Right ventricle myocardium superior (tissue), 1 donor: Measurements from ENCODE around the gene PGAP3. TPM values are rescaled to one million over a fixed set of nuclear protein-coding genes. Genes with fewer than 3 reads are reported as not detected.
"Not testable (repeated sequence)": the region's sequence is repeated elsewhere in the genome, so short reads cannot be mapped to it uniquely, and the experiment has no call there.

Source experiments
- ATAC-seq: fragments of 200-7000 bp; cut with Tn5 transposase; one replicate; pipeline ENCODE4 v1.9.1; 2020; ENCODE audit warnings: mild to moderate bottlenecking; ENCODE audit not compliant: poor library complexity
- DNase-seq: peaks from one replicate; pipeline ENCODE4 v3.0.0-alpha.2; 2020
- intact Hi-C: fragments of 100-400 bp; cut with DNase I; formaldehyde crosslinking; loops from one replicate; pipeline ENCODE4 v1.11.2; 2022
- long read RNA-seq: library from polyadenylated mRNA; unstranded; transcript quantifications from one replicate; pipeline ENCODE4 v2.0.0, GENCODE V29; 2021
- total RNA-seq: library from RNA; stranded (reverse); fragmentation: NEBNext Ultra II Directional; extraction: Animal tissue kit (Norgen Biotek cat#: 25700); gene quantifications from one replicate; pipeline ENCODE4 v1.2.1, GENCODE V29; 2021
- donor health status: DM: no; HTN: yes; CAD: no; lungs with severe emphysema.

The PGAP3 gene, protein sequence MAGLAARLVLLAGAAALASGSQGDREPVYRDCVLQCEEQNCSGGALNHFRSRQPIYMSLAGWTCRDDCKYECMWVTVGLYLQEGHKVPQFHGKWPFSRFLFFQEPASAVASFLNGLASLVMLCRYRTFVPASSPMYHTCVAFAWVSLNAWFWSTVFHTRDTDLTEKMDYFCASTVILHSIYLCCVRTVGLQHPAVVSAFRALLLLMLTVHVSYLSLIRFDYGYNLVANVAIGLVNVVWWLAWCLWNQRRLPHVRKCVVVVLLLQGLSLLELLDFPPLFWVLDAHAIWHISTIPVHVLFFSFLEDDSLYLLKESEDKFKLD
- total RNA-seq, result 10.0 TPM
- long read RNA-seq, transcript PGAP3-201 (8 exons, 2,737 nt), result major isoform, 16 of 31 reads
- long read RNA-seq, partial matches to known transcripts, result 8 of 31 reads
- long read RNA-seq, other reads (novel, unspliced or antisense), result 6 of 31 reads

GRCh38 chr17:39687546-39688474 lies at the start of gene PGAP3:
Gene PGAP3 (minus strand): TSS chr17:39688057. CDS start chr17:39688014, 43 bp downstream.
- ATAC-seq, result peak; percentile 97
- intact Hi-C loops, result no loop called here

DNA sequence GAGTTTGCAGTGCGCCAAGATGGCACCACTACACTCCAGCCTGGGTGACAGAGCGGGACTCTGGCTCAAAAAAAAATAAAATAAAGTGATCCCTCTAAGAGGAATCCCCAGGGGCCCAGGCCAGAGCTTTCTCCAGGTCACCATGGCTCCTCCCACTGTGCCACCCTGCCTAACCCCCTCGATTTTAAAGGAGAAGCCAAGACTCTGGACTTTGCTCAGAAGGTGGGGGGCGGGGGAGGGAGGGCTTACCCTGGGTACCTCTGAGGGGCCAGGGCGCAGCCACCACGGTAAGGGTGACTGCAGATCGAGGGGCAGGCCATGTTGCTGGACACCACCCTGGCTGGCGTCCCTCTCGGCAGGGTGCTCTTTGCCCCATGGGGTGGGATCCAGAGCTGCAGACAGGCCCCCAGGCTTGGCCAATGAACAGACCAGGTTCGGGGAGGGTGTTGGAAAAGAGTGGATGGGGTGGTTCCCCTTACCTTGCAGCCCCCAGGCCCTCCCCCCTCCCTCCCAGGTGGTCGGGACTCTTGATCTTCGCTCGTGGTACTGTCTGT lies 49.4 kb upstream of the PGAP3 start:
- DNase-seq (no peak), ATAC-seq (no peak)
- intact Hi-C loops, result no loop called here

More at GRCh38 chr17:39687546-39688474, at the start of gene PGAP3:
- peak; percentile 91 for DNase-seq

- DNase-seq, result no peak
These were observed 48.7 kb upstream of the PGAP3 start for GRCh38 chr17:39736319-39737165.

GRCh38 chr17:39735882-39736281 lies 48.0 kb upstream of the PGAP3 start:
- intact Hi-C loops, result no loop called here
- DNase-seq, result no peak
- no peak for ATAC-seq

More at GRCh38 chr17:39736319-39737165, 48.7 kb upstream of the PGAP3 start:
- ATAC-seq, result no peak
- intact Hi-C loops, result no loop called here

GRCh38 chr17:39732586-39732985 lies 44.7 kb upstream of the PGAP3 start:
- intact Hi-C loops, result no loop called here
- DNase-seq (no peak), ATAC-seq (no peak)

DNA sequence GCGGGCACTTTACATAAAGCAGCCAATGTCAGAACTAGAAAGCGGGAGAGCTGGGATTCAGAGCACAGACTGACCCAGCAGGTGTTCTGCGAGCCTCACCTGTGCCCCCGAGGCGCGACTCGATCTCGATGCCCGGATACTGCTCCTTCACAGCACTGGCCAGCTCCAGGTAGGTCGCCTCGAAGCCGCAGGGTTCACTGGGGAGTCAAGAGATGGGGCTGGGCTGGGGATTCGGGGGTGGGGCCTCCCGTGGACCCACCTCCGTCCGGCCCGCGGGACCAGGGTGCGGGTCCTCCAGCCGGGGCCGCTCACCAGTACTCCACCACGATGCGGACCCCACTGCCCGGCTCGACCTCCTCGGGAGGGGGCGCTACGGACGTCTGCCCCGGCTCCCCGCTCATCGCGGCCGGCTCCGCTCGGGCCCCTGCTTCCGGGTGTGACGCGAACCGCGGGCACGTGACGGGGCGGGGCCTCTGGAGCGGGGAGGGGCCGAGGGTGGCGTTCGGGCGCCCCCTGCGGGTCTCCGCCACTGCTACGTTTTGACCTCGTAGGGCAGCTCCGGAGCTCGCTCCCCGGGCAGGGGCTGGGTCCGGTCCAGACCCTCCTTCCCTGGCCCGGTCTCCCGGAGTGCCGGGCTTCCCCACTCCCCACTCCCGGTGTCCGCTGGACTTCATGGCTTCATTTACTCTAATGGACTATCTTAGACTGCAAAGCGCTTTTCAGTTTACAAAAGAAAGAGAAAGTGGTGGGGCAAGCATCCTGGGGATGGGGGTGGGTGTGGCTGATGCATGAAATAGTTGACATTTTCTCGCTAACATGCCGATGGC lies 42.5 kb upstream of the PGAP3 start, which contains the start of gene MIEN1:
TSS of gene MIEN1 (minus strand) at position 438 of the 827 bp plus-strand sequence. CDS start at position 401, 37 bp downstream.
- DNase-seq (peak; percentile 95), ATAC-seq (peak; percentile 99)
- intact Hi-C loops, result no loop called here

GRCh38 chr17:39729280-39729851 lies 41.5 kb upstream of the PGAP3 start:
- intact Hi-C loops, result no loop called here
- ATAC-seq (no peak), DNase-seq (no peak)

DNA sequence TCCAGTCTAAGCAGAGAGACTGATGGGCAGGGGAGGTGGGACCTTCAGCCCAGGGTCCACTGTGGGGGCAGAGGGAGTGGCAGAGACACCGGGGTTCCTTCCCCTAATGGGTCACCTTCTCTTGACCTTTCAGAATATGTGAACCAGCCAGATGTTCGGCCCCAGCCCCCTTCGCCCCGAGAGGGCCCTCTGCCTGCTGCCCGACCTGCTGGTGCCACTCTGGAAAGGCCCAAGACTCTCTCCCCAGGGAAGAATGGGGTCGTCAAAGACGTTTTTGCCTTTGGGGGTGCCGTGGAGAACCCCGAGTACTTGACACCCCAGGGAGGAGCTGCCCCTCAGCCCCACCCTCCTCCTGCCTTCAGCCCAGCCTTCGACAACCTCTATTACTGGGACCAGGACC lies 39.7 kb upstream of the PGAP3 start:
- no peak for ATAC-seq
- intact Hi-C loops, result no loop called here
- DNase-seq, result no peak

- DNase-seq (no peak), ATAC-seq (no peak)
- intact Hi-C loops, result no loop called here
These were observed 38.8 kb upstream of the PGAP3 start for GRCh38 chr17:39726617-39727016.

DNA sequence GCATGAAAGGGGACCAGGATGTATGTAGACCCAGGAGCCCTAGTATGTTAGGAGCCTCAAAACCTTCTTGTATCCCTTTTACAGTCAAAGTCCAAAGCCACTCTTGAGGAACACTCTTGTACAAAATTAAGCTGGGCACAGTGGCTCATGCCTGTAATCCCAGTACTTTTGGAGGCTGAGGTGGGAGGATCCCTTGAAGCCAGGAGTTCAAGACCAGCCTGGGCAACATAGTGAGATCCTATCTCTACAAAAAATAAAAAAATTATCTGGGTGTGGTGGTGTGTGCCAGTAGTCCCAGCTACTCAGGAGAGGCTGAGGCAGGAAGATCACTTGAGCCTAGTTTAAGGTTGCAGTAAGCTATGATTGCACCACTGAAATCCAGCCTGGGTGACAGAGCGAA lies 38.1 kb upstream of the PGAP3 start:
- DNase-seq, ATAC-seq, intact Hi-C loops: not testable (repeated sequence)

DNA sequence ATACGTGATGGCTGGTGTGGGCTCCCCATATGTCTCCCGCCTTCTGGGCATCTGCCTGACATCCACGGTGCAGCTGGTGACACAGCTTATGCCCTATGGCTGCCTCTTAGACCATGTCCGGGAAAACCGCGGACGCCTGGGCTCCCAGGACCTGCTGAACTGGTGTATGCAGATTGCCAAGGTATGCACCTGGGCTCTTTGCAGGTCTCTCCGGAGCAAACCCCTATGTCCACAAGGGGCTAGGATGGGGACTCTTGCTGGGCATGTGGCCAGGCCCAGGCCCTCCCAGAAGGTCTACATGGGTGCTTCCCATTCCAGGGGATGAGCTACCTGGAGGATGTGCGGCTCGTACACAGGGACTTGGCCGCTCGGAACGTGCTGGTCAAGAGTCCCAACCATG lies 36.9 kb upstream of the PGAP3 start:
- ATAC-seq, result no peak
- intact Hi-C loops, result no loop called here
- peak; percentile 37 for DNase-seq

GRCh38 chr17:39722965-39723848 lies 35.4 kb upstream of the PGAP3 start:
- ATAC-seq (no peak), DNase-seq (no peak)
- intact Hi-C loops, result no loop called here

DNA sequence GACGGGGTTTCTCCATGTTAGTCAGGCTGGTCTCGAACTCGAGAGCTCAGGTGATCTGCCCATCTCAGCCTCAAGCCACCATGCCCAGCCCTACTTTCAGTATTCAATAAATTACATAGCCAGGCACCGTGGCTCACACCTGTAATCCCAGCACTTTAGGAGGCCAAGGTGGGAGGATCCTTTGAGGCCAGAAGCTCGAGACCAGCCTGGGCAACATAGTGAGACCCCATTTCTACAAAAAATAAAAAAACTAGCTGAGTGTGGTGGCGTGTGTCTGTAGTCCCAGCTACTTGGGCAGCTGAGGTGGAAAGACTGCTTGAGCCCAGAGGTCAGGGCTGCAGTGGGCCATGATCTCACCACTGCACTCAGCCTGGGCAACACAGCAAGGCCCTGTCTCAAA lies 34.2 kb upstream of the PGAP3 start:
- DNase-seq, result no peak
- intact Hi-C loops, result no loop called here
- no peak for ATAC-seq

DNA sequence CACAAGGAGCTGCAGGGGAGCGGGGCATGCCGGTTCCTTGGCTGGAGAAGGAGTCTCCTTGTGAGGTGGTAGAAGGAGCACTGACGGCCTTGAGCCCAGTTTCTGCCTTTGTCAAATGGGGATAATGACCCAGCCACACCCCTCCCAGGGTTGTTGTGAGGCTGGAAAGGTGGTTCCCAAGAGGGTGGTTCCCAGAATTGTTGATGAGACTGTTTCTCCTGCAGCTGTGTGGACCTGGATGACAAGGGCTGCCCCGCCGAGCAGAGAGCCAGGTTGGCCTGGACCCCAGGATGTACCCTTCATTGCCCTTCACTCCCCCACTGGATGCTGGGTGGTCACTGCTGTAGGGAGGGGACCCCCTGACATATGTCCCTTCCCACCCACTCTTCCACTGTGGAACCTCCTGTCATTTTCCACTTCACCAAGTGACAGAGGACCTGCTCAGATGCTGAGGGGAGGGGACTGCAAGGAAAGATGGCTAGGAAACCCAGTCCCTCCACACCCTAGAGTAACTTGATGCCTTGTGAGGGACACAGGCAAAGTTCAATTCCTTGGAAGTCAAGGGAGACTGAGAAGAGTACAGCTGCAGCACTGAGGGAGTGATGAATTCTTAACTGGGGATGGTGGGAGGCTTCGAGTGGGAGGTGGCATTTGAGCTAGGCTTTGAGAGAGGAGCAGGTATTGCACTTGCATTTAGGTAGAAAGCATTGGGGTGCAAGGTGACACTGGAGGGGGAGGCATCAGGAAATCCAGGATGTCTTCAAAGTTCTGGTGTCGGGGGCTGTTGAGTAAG lies 31.9 kb upstream of the PGAP3 start:
- ATAC-seq, result no peak
- DNase-seq, result no peak
- intact Hi-C loops, result no loop called here

DNA sequence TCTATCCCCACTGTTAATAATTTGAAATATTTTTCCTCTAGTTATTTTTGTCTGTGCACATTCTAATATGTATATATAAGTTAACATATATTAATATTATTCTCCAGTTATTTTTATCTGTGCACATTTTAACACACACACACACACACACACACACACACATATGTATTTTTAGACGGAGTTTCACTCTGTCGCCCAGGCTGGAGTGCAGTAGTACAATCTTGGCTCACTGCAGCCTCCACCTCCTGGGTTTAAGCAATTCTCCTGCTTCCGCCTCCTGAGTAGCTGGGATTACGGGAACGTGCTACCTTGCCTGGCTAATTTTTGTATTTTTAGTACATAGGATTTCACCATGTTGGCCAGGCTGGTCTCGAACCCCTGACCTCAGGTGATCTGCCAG lies 29.8 kb upstream of the PGAP3 start:
- intact Hi-C loops, result no loop called here
- ATAC-seq (peak; percentile 26), DNase-seq (no peak)
